WTC11 (cell line): ENCODE data around the gene CPAMD8. TPM values are rescaled to one million over a fixed set of nuclear protein-coding genes. Genes with fewer than 3 reads are reported as not detected.
A peak's percentile ranks its signal among the peaks of the same experiment; 100 is the strongest.

Experiments
- ATAC-seq: fragments of 200-7000 bp; cut with Tn5 transposase; 2 replicates; pipeline ENCODE4 v1.10.0; 2021; ENCODE audit warnings: mild to moderate bottlenecking, moderate library complexity
- CTCF ChIA-PET: fragments of 300-600 bp; sonication (Branson Sonifier 250); formaldehyde crosslinking; loops from one replicate; lab custom pipeline; 2021; ENCODE audit warnings: antibody characterized with exemption; lab: Charles Lee
- POLR2A ChIA-PET: fragments of 350-600 bp; sonication (Branson Sonifier 250); formaldehyde crosslinking; loops from one replicate; lab custom pipeline; 2021; ENCODE audit warnings: antibody characterized with exemption; lab: Charles Lee
- DNase-seq: peaks from one replicate; pipeline ENCODE4 v3.0.0; 2021; ENCODE audit warnings: low spot score
- H3K27ac Mint-ChIP-seq: 2 replicates; pipeline ENCODE4 v1.8.0; 2021; ENCODE audit warnings: mixed read lengths
- H3K27me3 Mint-ChIP-seq: 2 replicates; pipeline ENCODE4 v1.8.0; 2021; ENCODE audit warnings: low read depth, mild to moderate bottlenecking, moderate library complexity, mixed read lengths
- H3K36me3 Mint-ChIP-seq: 2 replicates; pipeline ENCODE4 v1.8.0; 2021; ENCODE audit warnings: mixed read lengths
- H3K4me1 Mint-ChIP-seq: 2 replicates; pipeline ENCODE4 v1.8.0; 2022; ENCODE audit warnings: mixed read lengths
- H3K4me3 Mint-ChIP-seq: 2 replicates; pipeline ENCODE4 v1.8.0; 2021; ENCODE audit warnings: mild to moderate bottlenecking, moderate library complexity, mixed read lengths
- H3K9me3 Mint-ChIP-seq: 2 replicates; pipeline ENCODE4 v1.8.0; 2021; ENCODE audit warnings: mixed read lengths
- ETV6 ChIP-seq: sonication (generic); formaldehyde crosslinking; IDR thresholded peaks from 2 replicates; pipeline ENCODE4 v1.8.1; 2022; ENCODE audit warnings: mild to moderate bottlenecking, missing genetic modification reagents
- GABPB1 ChIP-seq: sonication (generic); formaldehyde crosslinking; IDR thresholded peaks from 2 replicates; pipeline ENCODE4 v1.8.1; 2023; ENCODE audit warnings: mild to moderate bottlenecking, missing genetic modification reagents
- GTF2I ChIP-seq: fragments of 250-450 bp; sonication (Bioruptor Pico); conservative IDR thresholded peaks from 2 replicates; pipeline ENCODE4 v1.4.0; 2021; ENCODE audit warnings: mild to moderate bottlenecking
- IRF2 ChIP-seq: sonication (generic); formaldehyde crosslinking; IDR thresholded peaks from 2 replicates; pipeline ENCODE4 v1.8.0; 2022; ENCODE audit warnings: low read depth, missing genetic modification reagents, borderline replicate concordance
- MXD4 ChIP-seq: fragments of 250-450 bp; sonication (Bioruptor Pico); IDR thresholded peaks from 2 replicates; pipeline ENCODE4 v1.8.0; 2021; ENCODE audit warnings: mild to moderate bottlenecking, moderate library complexity, borderline replicate concordance
- NFATC4 ChIP-seq: fragments of 250-450 bp; sonication (Bioruptor Pico); IDR thresholded peaks from 2 replicates; pipeline ENCODE4 v1.9.0; 2021; ENCODE audit warnings: mild to moderate bottlenecking
- NR3C1 ChIP-seq: sonication (generic); formaldehyde crosslinking; conservative IDR thresholded peaks from 2 replicates; pipeline ENCODE4 v1.8.1; 2023; ENCODE audit warnings: low read depth, mild to moderate bottlenecking, missing genetic modification reagents
- PREB ChIP-seq: sonication (generic); formaldehyde crosslinking; IDR thresholded peaks from 2 replicates; pipeline ENCODE4 v1.8.1; 2022; ENCODE audit warnings: mild to moderate bottlenecking, missing genetic modification reagents, moderate library complexity, borderline replicate concordance
- RELA ChIP-seq: sonication (generic); formaldehyde crosslinking; IDR thresholded peaks from 2 replicates; pipeline ENCODE4 v1.8.1; 2022; ENCODE audit warnings: missing genetic modification reagents, mild to moderate bottlenecking, borderline replicate concordance
- ZBTB21 ChIP-seq: sonication (generic); formaldehyde crosslinking; IDR thresholded peaks from 2 replicates; pipeline ENCODE4 v1.8.1; 2023; ENCODE audit warnings: mild to moderate bottlenecking, missing genetic modification reagents, borderline replicate concordance
- ZNF121 ChIP-seq: sonication (generic); formaldehyde crosslinking; IDR thresholded peaks from 2 replicates; pipeline ENCODE4 v1.8.0; 2023; ENCODE audit warnings: missing genetic modification reagents
- total RNA-seq: library from RNA; stranded (reverse); gene quantifications from 3 replicates; pipeline ENCODE4 v1.2.3, GENCODE V29; 2021
- TF ChIP-seq, protein P1 (sequence below): sonication (generic); formaldehyde crosslinking; conservative IDR thresholded peaks from 2 replicates; pipeline ENCODE4 v1.8.1; 2022; ENCODE audit warnings: mild to moderate bottlenecking, missing genetic modification reagents
- TF ChIP-seq, protein P2 (sequence below): sonication (generic); formaldehyde crosslinking; IDR thresholded peaks from 2 replicates; pipeline ENCODE4 v1.8.1; 2022; ENCODE audit warnings: missing genetic modification reagents, borderline replicate concordance
- TF ChIP-seq, protein P3 (sequence below): fragments of 250-450 bp; sonication (Bioruptor Pico); IDR thresholded peaks from 2 replicates; pipeline ENCODE4 v2.1.2; 2022; ENCODE audit warnings: mild to moderate bottlenecking, moderate library complexity
- TF ChIP-seq, protein P4 (sequence below): sonication (generic); formaldehyde crosslinking; IDR thresholded peaks from 2 replicates; pipeline ENCODE4 v1.8.0; 2022; ENCODE audit warnings: missing genetic modification reagents
- TF ChIP-seq, protein P5 (sequence below): sonication (generic); formaldehyde crosslinking; IDR thresholded peaks from 2 replicates; pipeline ENCODE4 v1.8.1; 2023; ENCODE audit warnings: mild to moderate bottlenecking, missing genetic modification reagents, borderline replicate concordance
- TF ChIP-seq, protein P6 (sequence below): sonication (generic); formaldehyde crosslinking; IDR thresholded peaks from 2 replicates; pipeline ENCODE4 v1.8.1; 2022; ENCODE audit warnings: low read depth, missing genetic modification reagents, borderline replicate concordance

The CPAMD8 gene
- total RNA-seq, 1 experiment from 2014 or later: 6.9 TPM

DNA sequence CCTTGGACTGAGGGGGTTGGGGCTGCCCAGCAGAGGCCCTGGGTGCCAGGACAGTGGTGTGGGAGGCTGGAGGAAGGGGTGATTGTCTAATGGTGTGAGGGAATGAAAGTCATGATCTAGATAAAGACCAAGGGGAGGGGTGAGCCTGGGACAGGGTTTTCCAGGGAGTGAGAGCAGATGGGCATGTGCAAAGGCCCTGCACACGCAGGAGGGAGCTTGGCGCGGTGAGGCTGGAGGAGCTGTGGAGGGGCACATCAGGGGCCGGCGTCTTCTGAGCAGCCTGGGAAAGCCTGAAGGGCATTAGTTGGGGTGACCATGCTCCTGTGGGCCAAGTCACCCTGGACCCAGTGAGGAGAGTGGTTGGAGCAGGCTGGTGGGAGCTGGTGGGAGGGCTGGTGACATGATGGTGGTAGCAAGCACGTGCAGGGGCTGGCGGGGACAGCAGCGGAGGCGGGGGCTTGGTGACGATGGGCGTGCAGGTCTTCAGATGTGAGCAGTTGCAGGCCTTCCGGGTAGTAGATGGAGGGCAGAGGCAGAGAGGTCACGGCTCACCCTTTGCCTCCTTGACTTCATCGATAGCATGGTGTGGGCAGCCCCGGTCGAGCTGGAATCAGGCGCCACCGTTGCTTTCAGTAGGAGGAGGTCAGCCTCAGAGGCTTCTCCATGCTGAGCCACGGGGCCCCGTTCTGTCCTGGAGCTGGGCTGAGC is 158.0 kb downstream of the CPAMD8 start:
- Mint-ChIP-seq H3K4me3 (no peak overlapping the region), H3K4me1 (no peaks in the 10 kb centered on the region), H3K9me3 (no peaks in the 10 kb centered on the region)
- no peak for ATAC-seq
- CTCF ChIA-PET: no interaction called here
- TF ChIP-seq, protein P1, sequence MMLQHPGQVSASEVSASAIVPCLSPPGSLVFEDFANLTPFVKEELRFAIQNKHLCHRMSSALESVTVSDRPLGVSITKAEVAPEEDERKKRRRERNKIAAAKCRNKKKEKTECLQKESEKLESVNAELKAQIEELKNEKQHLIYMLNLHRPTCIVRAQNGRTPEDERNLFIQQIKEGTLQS (CRISPR knock-in tag): no peak
- TF ChIP-seq NFATC4 (CRISPR knock-in tag): no peak
- TF ChIP-seq GTF2I: no peak
- TF ChIP-seq, protein P2, sequence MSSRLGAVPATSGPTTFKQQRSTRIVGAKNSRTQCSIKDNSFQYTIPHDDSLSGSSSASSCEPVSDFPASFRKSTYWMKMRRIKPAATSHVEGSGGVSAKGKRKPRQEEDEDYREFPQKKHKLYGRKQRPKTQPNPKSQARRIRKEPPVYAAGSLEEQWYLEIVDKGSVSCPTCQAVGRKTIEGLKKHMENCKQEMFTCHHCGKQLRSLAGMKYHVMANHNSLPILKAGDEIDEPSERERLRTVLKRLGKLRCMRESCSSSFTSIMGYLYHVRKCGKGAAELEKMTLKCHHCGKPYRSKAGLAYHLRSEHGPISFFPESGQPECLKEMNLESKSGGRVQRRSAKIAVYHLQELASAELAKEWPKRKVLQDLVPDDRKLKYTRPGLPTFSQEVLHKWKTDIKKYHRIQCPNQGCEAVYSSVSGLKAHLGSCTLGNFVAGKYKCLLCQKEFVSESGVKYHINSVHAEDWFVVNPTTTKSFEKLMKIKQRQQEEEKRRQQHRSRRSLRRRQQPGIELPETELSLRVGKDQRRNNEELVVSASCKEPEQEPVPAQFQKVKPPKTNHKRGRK (CRISPR knock-in tag): no peak
- TF ChIP-seq RELA (CRISPR knock-in tag): no peak
- TF ChIP-seq NR3C1 (CRISPR knock-in tag): no peak
- no peak for TF ChIP-seq ZNF121 (CRISPR knock-in tag)
- TF ChIP-seq, all 79 proteins: peak for 0
- Mint-ChIP-seq H3K27me3 (no peaks in the 10 kb centered on the region), H3K36me3 (peaks cover 41% of the 10 kb centered on the region), H3K27ac (0 out of 2 replicates have a peak overlapping the region, but pooled peaks have one; percentile 32)
- no peak for DNase-seq
- POLR2A ChIA-PET: no interaction called here

DNA sequence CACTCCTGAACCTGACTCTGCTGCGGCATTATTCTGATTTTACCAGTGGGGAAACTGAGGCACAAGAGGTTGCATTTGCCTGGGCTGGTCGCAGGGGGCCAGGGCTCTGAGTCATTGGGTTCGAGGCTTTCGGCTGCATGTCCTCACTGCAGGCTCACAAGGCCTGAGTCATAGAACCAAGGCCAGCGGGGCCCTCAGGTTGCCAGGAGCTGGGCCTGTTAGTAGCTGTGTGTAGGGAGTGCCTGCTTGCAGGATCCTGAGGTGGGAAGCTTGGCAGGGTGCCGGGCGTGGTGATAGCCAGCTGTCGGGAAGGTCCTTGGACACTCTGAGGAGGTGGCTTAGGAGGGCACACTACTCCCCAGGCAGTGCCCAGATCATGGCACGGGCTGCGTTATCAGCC is 159.4 kb downstream of the CPAMD8 start:
- no peak overlapping the region for H3K4me3 Mint-ChIP-seq
- ChIA-PET CTCF (no interaction called here), POLR2A (no interaction called here)
- DNase-seq: no peak
- TF ChIP-seq IRF2 (CRISPR knock-in tag) (no peak), ZBTB21 (CRISPR knock-in tag) (no peak), PREB (CRISPR knock-in tag) (no peak), RELA (CRISPR knock-in tag) (no peak)
- TF ChIP-seq, protein P3, sequence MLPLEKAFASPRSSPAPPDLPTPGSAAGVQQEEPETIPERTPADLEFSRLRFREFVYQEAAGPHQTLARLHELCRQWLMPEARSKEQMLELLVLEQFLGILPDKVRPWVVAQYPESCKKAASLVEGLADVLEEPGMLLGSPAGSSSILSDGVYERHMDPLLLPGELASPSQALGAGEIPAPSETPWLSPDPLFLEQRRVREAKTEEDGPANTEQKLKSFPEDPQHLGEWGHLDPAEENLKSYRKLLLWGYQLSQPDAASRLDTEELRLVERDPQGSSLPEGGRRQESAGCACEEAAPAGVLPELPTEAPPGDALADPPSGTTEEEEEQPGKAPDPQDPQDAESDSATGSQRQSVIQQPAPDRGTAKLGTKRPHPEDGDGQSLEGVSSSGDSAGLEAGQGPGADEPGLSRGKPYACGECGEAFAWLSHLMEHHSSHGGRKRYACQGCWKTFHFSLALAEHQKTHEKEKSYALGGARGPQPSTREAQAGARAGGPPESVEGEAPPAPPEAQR: no peak
- ATAC-seq: no peak
- peaks cover 50% of the 10 kb centered on the region for H3K36me3 Mint-ChIP-seq
- no peaks in the 10 kb centered on the region for H3K27me3 Mint-ChIP-seq
- H3K27ac Mint-ChIP-seq: no peak overlapping the region
- H3K4me1 Mint-ChIP-seq: no peaks in the 10 kb centered on the region
- H3K9me3 Mint-ChIP-seq: no peaks in the 10 kb centered on the region

DNA sequence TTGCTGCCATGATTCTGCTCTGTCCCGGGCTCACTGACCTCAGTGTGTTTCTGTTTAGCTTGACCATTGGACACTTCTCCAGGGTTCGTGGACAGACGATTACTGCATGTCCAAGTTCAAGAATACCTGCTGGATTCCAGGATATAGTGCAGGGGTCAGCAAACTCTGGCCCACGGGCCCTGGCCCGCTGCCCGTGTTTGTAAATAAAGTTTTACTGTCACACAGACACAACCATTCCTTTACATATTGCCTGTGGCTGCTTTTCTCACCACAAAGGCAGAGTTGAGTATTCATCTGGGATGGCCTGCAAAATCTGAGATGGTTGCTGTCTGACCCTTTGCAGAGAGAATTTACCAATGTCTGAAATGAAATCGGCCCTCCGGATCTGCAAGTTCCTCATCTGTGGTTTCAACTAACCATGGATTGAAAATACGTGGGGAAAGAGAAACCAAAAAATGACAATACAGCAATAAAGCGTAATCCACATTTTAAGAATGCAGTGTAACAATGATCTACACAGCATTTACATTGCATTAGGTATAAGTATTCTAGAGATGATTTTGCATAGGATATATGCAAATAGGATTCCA is 163.7 kb downstream of the CPAMD8 start:
- no peaks in the 10 kb centered on the region for H3K4me1 Mint-ChIP-seq
- H3K27ac Mint-ChIP-seq: no peak overlapping the region
- ATAC-seq: no peak
- H3K36me3 Mint-ChIP-seq: peaks cover 34% of the 10 kb centered on the region
- POLR2A ChIA-PET: no interaction called here
- CTCF ChIA-PET: no interaction called here
- DNase-seq: no peak
- no peaks in the 10 kb centered on the region for H3K27me3 Mint-ChIP-seq
- no peaks in the 10 kb centered on the region for H3K9me3 Mint-ChIP-seq
- no peak overlapping the region for H3K4me3 Mint-ChIP-seq
- no peak for TF ChIP-seq GABPB1 (CRISPR knock-in tag)
- TF ChIP-seq MXD4 (CRISPR knock-in tag): no peak
- TF ChIP-seq, protein P4, sequence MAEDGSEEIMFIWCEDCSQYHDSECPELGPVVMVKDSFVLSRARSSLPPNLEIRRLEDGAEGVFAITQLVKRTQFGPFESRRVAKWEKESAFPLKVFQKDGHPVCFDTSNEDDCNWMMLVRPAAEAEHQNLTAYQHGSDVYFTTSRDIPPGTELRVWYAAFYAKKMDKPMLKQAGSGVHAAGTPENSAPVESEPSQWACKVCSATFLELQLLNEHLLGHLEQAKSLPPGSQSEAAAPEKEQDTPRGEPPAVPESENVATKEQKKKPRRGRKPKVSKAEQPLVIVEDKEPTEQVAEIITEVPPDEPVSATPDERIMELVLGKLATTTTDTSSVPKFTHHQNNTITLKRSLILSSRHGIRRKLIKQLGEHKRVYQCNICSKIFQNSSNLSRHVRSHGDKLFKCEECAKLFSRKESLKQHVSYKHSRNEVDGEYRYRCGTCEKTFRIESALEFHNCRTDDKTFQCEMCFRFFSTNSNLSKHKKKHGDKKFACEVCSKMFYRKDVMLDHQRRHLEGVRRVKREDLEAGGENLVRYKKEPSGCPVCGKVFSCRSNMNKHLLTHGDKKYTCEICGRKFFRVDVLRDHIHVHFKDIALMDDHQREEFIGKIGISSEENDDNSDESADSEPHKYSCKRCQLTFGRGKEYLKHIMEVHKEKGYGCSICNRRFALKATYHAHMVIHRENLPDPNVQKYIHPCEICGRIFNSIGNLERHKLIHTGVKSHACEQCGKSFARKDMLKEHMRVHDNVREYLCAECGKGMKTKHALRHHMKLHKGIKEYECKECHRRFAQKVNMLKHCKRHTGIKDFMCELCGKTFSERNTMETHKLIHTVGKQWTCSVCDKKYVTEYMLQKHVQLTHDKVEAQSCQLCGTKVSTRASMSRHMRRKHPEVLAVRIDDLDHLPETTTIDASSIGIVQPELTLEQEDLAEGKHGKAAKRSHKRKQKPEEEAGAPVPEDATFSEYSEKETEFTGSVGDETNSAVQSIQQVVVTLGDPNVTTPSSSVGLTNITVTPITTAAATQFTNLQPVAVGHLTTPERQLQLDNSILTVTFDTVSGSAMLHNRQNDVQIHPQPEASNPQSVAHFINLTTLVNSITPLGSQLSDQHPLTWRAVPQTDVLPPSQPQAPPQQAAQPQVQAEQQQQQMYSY (CRISPR knock-in tag): no peak
- TF ChIP-seq, protein P5, sequence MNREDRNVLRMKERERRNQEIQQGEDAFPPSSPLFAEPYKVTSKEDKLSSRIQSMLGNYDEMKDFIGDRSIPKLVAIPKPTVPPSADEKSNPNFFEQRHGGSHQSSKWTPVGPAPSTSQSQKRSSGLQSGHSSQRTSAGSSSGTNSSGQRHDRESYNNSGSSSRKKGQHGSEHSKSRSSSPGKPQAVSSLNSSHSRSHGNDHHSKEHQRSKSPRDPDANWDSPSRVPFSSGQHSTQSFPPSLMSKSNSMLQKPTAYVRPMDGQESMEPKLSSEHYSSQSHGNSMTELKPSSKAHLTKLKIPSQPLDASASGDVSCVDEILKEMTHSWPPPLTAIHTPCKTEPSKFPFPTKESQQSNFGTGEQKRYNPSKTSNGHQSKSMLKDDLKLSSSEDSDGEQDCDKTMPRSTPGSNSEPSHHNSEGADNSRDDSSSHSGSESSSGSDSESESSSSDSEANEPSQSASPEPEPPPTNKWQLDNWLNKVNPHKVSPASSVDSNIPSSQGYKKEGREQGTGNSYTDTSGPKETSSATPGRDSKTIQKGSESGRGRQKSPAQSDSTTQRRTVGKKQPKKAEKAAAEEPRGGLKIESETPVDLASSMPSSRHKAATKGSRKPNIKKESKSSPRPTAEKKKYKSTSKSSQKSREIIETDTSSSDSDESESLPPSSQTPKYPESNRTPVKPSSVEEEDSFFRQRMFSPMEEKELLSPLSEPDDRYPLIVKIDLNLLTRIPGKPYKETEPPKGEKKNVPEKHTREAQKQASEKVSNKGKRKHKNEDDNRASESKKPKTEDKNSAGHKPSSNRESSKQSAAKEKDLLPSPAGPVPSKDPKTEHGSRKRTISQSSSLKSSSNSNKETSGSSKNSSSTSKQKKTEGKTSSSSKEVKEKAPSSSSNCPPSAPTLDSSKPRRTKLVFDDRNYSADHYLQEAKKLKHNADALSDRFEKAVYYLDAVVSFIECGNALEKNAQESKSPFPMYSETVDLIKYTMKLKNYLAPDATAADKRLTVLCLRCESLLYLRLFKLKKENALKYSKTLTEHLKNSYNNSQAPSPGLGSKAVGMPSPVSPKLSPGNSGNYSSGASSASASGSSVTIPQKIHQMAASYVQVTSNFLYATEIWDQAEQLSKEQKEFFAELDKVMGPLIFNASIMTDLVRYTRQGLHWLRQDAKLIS (CRISPR knock-in tag): no peak
- TF ChIP-seq, protein P6, sequence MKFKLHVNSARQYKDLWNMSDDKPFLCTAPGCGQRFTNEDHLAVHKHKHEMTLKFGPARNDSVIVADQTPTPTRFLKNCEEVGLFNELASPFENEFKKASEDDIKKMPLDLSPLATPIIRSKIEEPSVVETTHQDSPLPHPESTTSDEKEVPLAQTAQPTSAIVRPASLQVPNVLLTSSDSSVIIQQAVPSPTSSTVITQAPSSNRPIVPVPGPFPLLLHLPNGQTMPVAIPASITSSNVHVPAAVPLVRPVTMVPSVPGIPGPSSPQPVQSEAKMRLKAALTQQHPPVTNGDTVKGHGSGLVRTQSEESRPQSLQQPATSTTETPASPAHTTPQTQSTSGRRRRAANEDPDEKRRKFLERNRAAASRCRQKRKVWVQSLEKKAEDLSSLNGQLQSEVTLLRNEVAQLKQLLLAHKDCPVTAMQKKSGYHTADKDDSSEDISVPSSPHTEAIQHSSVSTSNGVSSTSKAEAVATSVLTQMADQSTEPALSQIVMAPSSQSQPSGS (CRISPR knock-in tag): no peak
- no peak for TF ChIP-seq ETV6 (CRISPR knock-in tag)
